Activated T-cell treated with anti-CD3 and anti-CD28 coated beads, Interleukin-2, amount 50 U/mL, for 72 hours (primary cell): ENCODE data around the gene HAGH. TPM values are rescaled to one million over a fixed set of nuclear protein-coding genes. Genes with fewer than 3 reads are reported as not detected.

ENCODE experiments used
- ATAC-seq, 2 donors: fragments of 150-1000 bp; cut with Tn5 transposase; replicated peaks in 1 of 2; 2 replicates each; pipeline ENCODE4 v1.10.0; 2021; ENCODE audit warnings: moderate library complexity in 2 of 2, mild to moderate bottlenecking in 1 of 2
- DNase-seq, 2 donors: peaks; one replicate each; pipeline ENCODE4 v3.0.0; 2021 to 2022; ENCODE audit warnings: mixed read lengths in 1 of 2
- H3K27ac Mint-ChIP-seq: one replicate; pipeline ENCODE4 v1.8.0; 2022; ENCODE audit warnings: mild to moderate bottlenecking, moderate library complexity, mixed read lengths
- H3K27me3 Mint-ChIP-seq: one replicate; pipeline ENCODE4 v1.8.0; 2022; ENCODE audit warnings: low read depth, mixed read lengths
- H3K36me3 Mint-ChIP-seq, 2 donors: one replicate each; pipeline ENCODE4 v1.8.0; 2022; ENCODE audit warnings: mixed read lengths in 2 of 2, mild to moderate bottlenecking in 1 of 2; ENCODE audit not compliant: insufficient read depth in 2 of 2
- H3K4me1 Mint-ChIP-seq: one replicate; pipeline ENCODE4 v1.8.0; 2022; ENCODE audit warnings: low read depth, mixed read lengths
- H3K4me3 Mint-ChIP-seq, 2 donors: one replicate each; pipeline ENCODE4 v1.8.0; 2022; ENCODE audit warnings: mild to moderate bottlenecking in 2 of 2, mixed read lengths in 2 of 2, moderate library complexity in 2 of 2
- H3K9me3 Mint-ChIP-seq, 2 donors: one replicate each; pipeline ENCODE4 v1.8.0; 2022; ENCODE audit warnings: mixed read lengths in 2 of 2
- total RNA-seq, 2 donors: library from RNA; stranded (reverse); gene quantifications; one replicate each; pipeline ENCODE4 v1.2.3, GENCODE V29; 2022

HAGH gene
- total RNA-seq, 2 donors from 2014 or later = 45.0 to 53.5 TPM

GRCh38 chr16:1769402-1770300 lies 57.0 kb downstream of the HAGH start:
- Mint-ChIP-seq H3K27me3 (no peaks in the 10 kb centered on the region), H3K27ac (peak overlapping the region; percentile 24), H3K4me1 (peaks cover 14% of the 10 kb centered on the region), H3K9me3 (no peaks in the 10 kb centered on the region), H3K4me3 (peak overlapping the region; percentile 81 to 82), H3K36me3 (peaks cover 4 to 9% of the 10 kb centered on the region in 2 donors)
- DNase-seq (no peak), ATAC-seq (no peak)

- DNase-seq (no peak), ATAC-seq (no peak)
- peaks cover 14% of the 10 kb centered on the region for H3K4me1 Mint-ChIP-seq
- H3K27me3 Mint-ChIP-seq = no peaks in the 10 kb centered on the region
- H3K4me3 Mint-ChIP-seq = no peak overlapping the region
- peaks cover 4 to 9% of the 10 kb centered on the region in 2 donors for H3K36me3 Mint-ChIP-seq
- H3K9me3 Mint-ChIP-seq = no peaks in the 10 kb centered on the region
- H3K27ac Mint-ChIP-seq = no peak overlapping the region
Observed at GRCh38 chr16:1768767-1769401, 57.7 kb downstream of the HAGH start.

GRCh38 chr16:1768061-1768766 lies 58.4 kb downstream of the HAGH start:
- no peak overlapping the region for H3K27ac Mint-ChIP-seq
- H3K27me3 Mint-ChIP-seq = no peaks in the 10 kb centered on the region
- no peaks in the 10 kb centered on the region for H3K9me3 Mint-ChIP-seq

GRCh38 chr16:1767116-1767994 lies 59.3 kb downstream of the HAGH start:
- Mint-ChIP-seq H3K4me1 (peaks cover 13% of the 10 kb centered on the region), H3K4me3 (no peak overlapping the region), H3K9me3 (no peaks in the 10 kb centered on the region), H3K27me3 (no peaks in the 10 kb centered on the region), H3K27ac (no peak overlapping the region), H3K36me3 (peaks cover 3 to 7% of the 10 kb centered on the region in 2 donors)
- DNase-seq = no peak
- ATAC-seq = no peak

More at GRCh38 chr16:1768061-1768766, 58.4 kb downstream of the HAGH start:
- Mint-ChIP-seq H3K4me3 (no peak overlapping the region), H3K4me1 (peaks cover 14% of the 10 kb centered on the region), H3K36me3 (peaks cover 4 to 9% of the 10 kb centered on the region in 2 donors)
- no peak for DNase-seq
- no peak for ATAC-seq

- H3K4me3 Mint-ChIP-seq = no peak overlapping the region
- no peak overlapping the region for H3K27ac Mint-ChIP-seq
- H3K9me3 Mint-ChIP-seq = no peaks in the 10 kb centered on the region
- DNase-seq = no peak
- peaks cover 0 to 3% of the 10 kb centered on the region in 2 donors for H3K36me3 Mint-ChIP-seq
- peaks cover 7% of the 10 kb centered on the region for H3K4me1 Mint-ChIP-seq
- ATAC-seq = no peak
- no peaks in the 10 kb centered on the region for H3K27me3 Mint-ChIP-seq
Observed at GRCh38 chr16:1766701-1767100, 59.9 kb downstream of the HAGH start.

- Mint-ChIP-seq H3K9me3 (no peaks in the 10 kb centered on the region), H3K27me3 (no peaks in the 10 kb centered on the region), H3K4me3 (no peak overlapping the region), H3K27ac (no peak overlapping the region), H3K36me3 (peaks cover under 1 to 3% of the 10 kb centered on the region in 2 donors), H3K4me1 (peaks cover 7% of the 10 kb centered on the region)
- DNase-seq (no peak), ATAC-seq (no peak)
Observed at GRCh38 chr16:1766231-1766630, 60.4 kb downstream of the HAGH start.

GRCh38 chr16:1765826-1766225 lies 60.8 kb downstream of the HAGH start:
- H3K9me3 Mint-ChIP-seq = no peaks in the 10 kb centered on the region
- DNase-seq (no peak), ATAC-seq (no peak)
- no peaks in the 10 kb centered on the region for H3K27me3 Mint-ChIP-seq
- H3K27ac Mint-ChIP-seq = no peak overlapping the region
- H3K36me3 Mint-ChIP-seq = peaks cover 2 to 3% of the 10 kb centered on the region in 2 donors
- H3K4me3 Mint-ChIP-seq = no peak overlapping the region
- peaks cover 7% of the 10 kb centered on the region for H3K4me1 Mint-ChIP-seq

- H3K9me3 Mint-ChIP-seq = no peaks in the 10 kb centered on the region
- H3K4me1 Mint-ChIP-seq = peaks cover 2% of the 10 kb centered on the region
- peaks cover 2 to 3% of the 10 kb centered on the region in 2 donors for H3K36me3 Mint-ChIP-seq
- ATAC-seq (no peak), DNase-seq (no peak)
- H3K4me3 Mint-ChIP-seq = no peak overlapping the region
- H3K27me3 Mint-ChIP-seq = no peaks in the 10 kb centered on the region
- H3K27ac Mint-ChIP-seq = no peak overlapping the region
Observed at GRCh38 chr16:1764971-1765370, 61.7 kb downstream of the HAGH start.

GRCh38 chr16:1763521-1764511 lies 62.8 kb downstream of the HAGH start:
- H3K4me3 Mint-ChIP-seq = no peak overlapping the region
- H3K4me1 Mint-ChIP-seq = no peaks in the 10 kb centered on the region
- peaks cover 2 to 3% of the 10 kb centered on the region in 2 donors for H3K36me3 Mint-ChIP-seq
- H3K27me3 Mint-ChIP-seq = no peaks in the 10 kb centered on the region
- no peaks in the 10 kb centered on the region for H3K9me3 Mint-ChIP-seq
- H3K27ac Mint-ChIP-seq = no peak overlapping the region
- ATAC-seq = no peak
- DNase-seq = no peak

- Mint-ChIP-seq H3K27me3 (no peaks in the 10 kb centered on the region), H3K27ac (no peak overlapping the region), H3K4me3 (no peak overlapping the region), H3K36me3 (peaks cover 2% of the 10 kb centered on the region in 2 donors), H3K4me1 (no peaks in the 10 kb centered on the region), H3K9me3 (no peaks in the 10 kb centered on the region)
- ATAC-seq (no peak), DNase-seq (no peak)
Observed at GRCh38 chr16:1762879-1763520, 63.6 kb downstream of the HAGH start.

- peaks cover 0 to 2% of the 10 kb centered on the region in 2 donors for H3K36me3 Mint-ChIP-seq
Observed at GRCh38 chr16:1762196-1762878, 64.3 kb downstream of the HAGH start.

More at GRCh38 chr16:1762196-1762878, 64.3 kb downstream of the HAGH start:
- Mint-ChIP-seq H3K27me3 (no peaks in the 10 kb centered on the region), H3K9me3 (no peaks in the 10 kb centered on the region), H3K4me1 (no peaks in the 10 kb centered on the region), H3K4me3 (no peak overlapping the region), H3K27ac (no peak overlapping the region)
- no peak for ATAC-seq
- no peak for DNase-seq
